SK-N-MC (cell line): ENCODE measurements around the gene IGSF9B.

Experiments
- EZH2 ChIP-seq: fragments of 200-600 bp; sonication (generic); IDR thresholded peaks from one replicate; pipeline ENCODE4 v1.6.1; 2017; ENCODE audit warnings: antibody characterized with exemption
- FOXP2 ChIP-seq: optimal IDR thresholded peaks from 2 replicates; pipeline ENCODE3; 2011; ENCODE audit warnings: mild to moderate bottlenecking, moderate library complexity; ENCODE audit not compliant: insufficient read depth; ENCODE audit errors: extremely low read length, control extremely low read depth

- TF ChIP-seq EZH2 (no peak), FOXP2 (no peak)
Observed at GRCh38 chr11:133887692-133888332, 69.0 kb downstream of the IGSF9B start.
